HAP-1 (cell line): ENCODE measurements around the gene ROPN1.
"Not testable (repeated sequence)": the region's sequence is repeated elsewhere in the genome, so short reads cannot be mapped to it uniquely, and the experiment has no call there.

Experiments
- DNase-seq, 2 experiments: peaks; one replicate each; pipeline ENCODE4 v3.0.0-alpha.2; 2016 to 2020; ENCODE audit warnings: low spot score in 2 of 2
- H3K27me3 ChIP-seq: fragments of 250-450 bp; sonication (Bioruptor Pico); 2 replicates; pipeline ENCODE4 v1.5.1; 2020; ENCODE audit warnings: low read depth, mild to moderate bottlenecking, moderate library complexity
- H3K36me3 ChIP-seq: fragments of 250-450 bp; sonication (Bioruptor Pico); replicated peaks from 2 replicates; pipeline ENCODE4 v1.5.1; 2020; ENCODE audit warnings: mild to moderate bottlenecking
- H3K4me1 ChIP-seq: fragments of 250-450 bp; sonication (Bioruptor Pico); 2 replicates; pipeline ENCODE4 v1.5.1; 2020; ENCODE audit warnings: mild to moderate bottlenecking
- H3K4me3 ChIP-seq: fragments of 250-450 bp; sonication (Bioruptor Pico); 2 replicates; pipeline ENCODE4 v1.5.1; 2020; ENCODE audit warnings: mild to moderate bottlenecking, moderate library complexity
- H3K9me3 ChIP-seq: fragments of 250-450 bp; sonication (Bioruptor Pico); 2 replicates; pipeline ENCODE4 v1.5.1; 2020; ENCODE audit warnings: mild to moderate bottlenecking, moderate library complexity
- in situ Hi-C: fragments of 300-500 bp; cut with MboI; formaldehyde crosslinking; loops from 3 replicates; pipeline ENCODE4 v1.14.3; 2020; ENCODE audit warnings: low sequenced_read_pairs, inconsistent platforms, mixed read lengths

ROPN1 gene

DNA sequence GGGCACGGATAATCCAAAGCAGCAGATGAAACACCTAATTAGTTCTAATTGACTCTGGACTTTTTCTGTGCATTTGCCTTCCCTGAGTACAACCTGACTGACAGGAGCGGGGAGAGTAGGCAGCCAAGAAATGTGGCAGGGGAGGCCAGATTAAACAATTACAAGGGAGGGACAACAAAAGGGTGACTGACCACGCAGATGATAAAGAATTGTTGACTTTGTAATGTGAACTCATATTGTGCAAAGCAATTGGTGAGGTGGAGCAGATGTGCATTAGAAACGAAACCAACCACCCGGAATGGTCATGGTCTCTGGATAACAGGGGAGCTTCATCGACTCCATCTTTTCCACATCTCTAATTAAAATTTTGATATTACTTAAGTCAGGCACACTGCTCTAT is 25.6 kb upstream of the ROPN1 start:
- peaks cover 17% of the 10 kb centered on the region for H3K27me3 ChIP-seq
- not testable (repeated sequence) for H3K4me1 ChIP-seq, DNase-seq, H3K9me3 ChIP-seq, H3K36me3 ChIP-seq, H3K4me3 ChIP-seq
- in situ Hi-C loops, result loop anchor here (10.0 to 25.0 kb wide), 2 partner anchors 67 to 445 kb away; no protein-coding TSS in a partner anchor

- H3K27me3 ChIP-seq, result peaks cover 17% of the 10 kb centered on the region
- DNase-seq, result peak in 1 of 2 experiments; percentile 47
- not testable (repeated sequence) for H3K9me3 ChIP-seq, H3K36me3 ChIP-seq, H3K4me1 ChIP-seq, H3K4me3 ChIP-seq
- in situ Hi-C loops, result loop anchor here (10.0 to 25.0 kb wide), 2 partner anchors 68 to 446 kb away; no protein-coding TSS in a partner anchor
These were observed 24.6 kb upstream of the ROPN1 start for GRCh38 chr3:124016483-124016882.

DNA sequence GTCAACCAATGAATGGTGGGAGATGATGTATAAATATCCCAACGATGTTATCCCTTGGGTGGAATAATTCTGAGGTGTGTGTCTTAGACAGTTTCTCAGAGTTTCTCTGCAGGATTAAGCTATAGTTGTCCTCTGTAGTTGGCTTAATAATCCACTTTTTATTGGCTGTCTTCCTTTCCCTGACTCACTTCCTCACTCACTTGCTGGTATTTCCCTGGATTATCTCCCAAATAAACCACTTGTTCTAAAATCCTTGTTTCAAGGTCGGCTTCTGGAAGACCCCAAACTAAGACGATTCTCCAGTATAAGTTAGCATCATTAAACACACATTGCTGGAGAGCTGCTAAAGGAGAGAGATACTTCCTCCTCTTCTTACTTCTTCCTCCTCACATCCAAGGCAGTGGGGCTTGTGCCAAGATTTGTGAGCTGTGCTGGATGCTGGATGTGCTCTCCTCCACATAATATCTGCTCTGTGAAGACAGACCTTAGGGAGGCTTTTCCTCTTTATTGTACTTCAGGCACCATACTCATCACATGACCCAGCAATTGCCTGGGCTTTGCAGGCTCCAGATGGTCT is 22.5 kb upstream of the ROPN1 start:
- no peaks in the 10 kb centered on the region for H3K36me3 ChIP-seq
- no peak for DNase-seq
- H3K4me3 ChIP-seq, result no peak overlapping the region
- H3K9me3 ChIP-seq, result no peaks in the 10 kb centered on the region
- in situ Hi-C loops, result loop anchor here (10.0 to 25.0 kb wide), 2 partner anchors 70 to 448 kb away; no protein-coding TSS in a partner anchor
- no peaks in the 10 kb centered on the region; the same call in 1 of the 2 replicates for H3K4me1 ChIP-seq
- peaks cover 20% of the 10 kb centered on the region for H3K27me3 ChIP-seq

- H3K9me3 ChIP-seq, DNase-seq, H3K4me3 ChIP-seq, H3K27me3 ChIP-seq, H3K36me3 ChIP-seq, H3K4me1 ChIP-seq: not testable (repeated sequence)
- in situ Hi-C loops, result loop anchor here (25.0 kb wide), 1 partner anchor 454 kb away; no protein-coding TSS in a partner anchor
These were observed 16.4 kb upstream of the ROPN1 start for GRCh38 chr3:124008321-124008720.

- in situ Hi-C loops, result loop anchor here (25.0 kb wide), 1 partner anchor 455 kb away; no protein-coding TSS in a partner anchor
- no peak for DNase-seq
- H3K36me3 ChIP-seq, result no peaks in the 10 kb centered on the region
These were observed 15.3 kb upstream of the ROPN1 start for GRCh38 chr3:124007186-124007585.

GRCh38 chr3:124002405-124003079 is 10.6 kb upstream of the ROPN1 start:
- in situ Hi-C loops, result loop anchor here (25.0 kb wide), 1 partner anchor 460 kb away; no protein-coding TSS in a partner anchor
- not testable (repeated sequence) for H3K4me1 ChIP-seq, H3K27me3 ChIP-seq, H3K9me3 ChIP-seq, H3K4me3 ChIP-seq, DNase-seq, H3K36me3 ChIP-seq

More at GRCh38 chr3:124007186-124007585, 15.3 kb upstream of the ROPN1 start:
- Histone ChIP-seq H3K27me3 (peaks cover 8% of the 10 kb centered on the region), H3K9me3 (no peaks in the 10 kb centered on the region), H3K4me3 (no peak overlapping the region), H3K4me1 (no peaks in the 10 kb centered on the region; the same call in 1 of the 2 replicates)

DNA sequence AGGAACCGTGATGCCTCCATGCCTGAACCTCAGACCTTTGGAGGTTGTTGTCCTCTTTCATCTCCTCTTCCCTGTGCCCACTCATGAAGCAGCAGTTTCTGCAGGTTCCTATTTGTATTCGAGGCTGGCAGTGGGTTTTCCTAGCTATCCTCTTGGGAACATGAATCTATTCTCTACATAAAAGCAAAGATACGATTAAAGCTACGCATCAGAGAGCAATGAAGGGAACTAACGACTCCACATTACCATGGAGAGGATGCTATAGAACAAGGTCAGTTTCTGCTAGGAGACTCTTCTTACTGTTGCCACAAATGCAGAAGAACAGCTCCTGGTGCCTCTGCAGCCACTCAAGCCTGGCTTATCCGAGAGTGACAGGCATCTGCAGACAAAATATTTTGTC is 9.4 kb upstream of the ROPN1 start:
- in situ Hi-C loops, result loop anchor here (25.0 kb wide), 1 partner anchor 461 kb away; no protein-coding TSS in a partner anchor
- not testable (repeated sequence) for DNase-seq, H3K4me1 ChIP-seq, H3K4me3 ChIP-seq, H3K27me3 ChIP-seq, H3K9me3 ChIP-seq, H3K36me3 ChIP-seq

- in situ Hi-C loops, result no loop called here
- DNase-seq, result no peak
- Histone ChIP-seq H3K4me3 (no peak overlapping the region), H3K4me1 (no peaks in the 10 kb centered on the region), H3K9me3 (no peaks in the 10 kb centered on the region), H3K36me3 (no peaks in the 10 kb centered on the region), H3K27me3 (peaks cover 16% of the 10 kb centered on the region)
These were observed 5.6 kb upstream of the ROPN1 start for GRCh38 chr3:123997543-123997942.

DNA sequence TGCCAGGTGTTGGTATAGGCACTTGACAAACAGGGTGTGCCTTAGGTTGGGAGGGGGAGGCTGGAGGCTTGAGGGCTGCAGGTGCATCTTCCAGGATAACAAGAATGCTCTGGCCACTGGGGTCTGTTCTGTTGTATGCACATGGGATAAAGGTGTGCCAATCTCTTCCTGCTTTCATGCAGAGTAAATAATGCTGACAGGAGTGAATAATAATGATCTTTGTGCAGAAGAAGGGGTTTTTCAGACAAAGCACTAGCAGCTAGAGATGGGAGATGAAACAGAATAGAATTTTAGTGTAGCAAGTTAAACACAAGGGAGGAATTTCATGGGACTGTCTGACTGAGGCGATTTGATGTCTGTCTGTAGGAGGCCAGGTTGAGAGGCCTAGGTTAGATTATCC is 1.9 kb upstream of the ROPN1 start:
- no peaks in the 10 kb centered on the region for H3K4me1 ChIP-seq
- no peak for DNase-seq
- H3K4me3 ChIP-seq, result no peak overlapping the region
- no peaks in the 10 kb centered on the region for H3K9me3 ChIP-seq
- H3K36me3 ChIP-seq, result no peaks in the 10 kb centered on the region
- H3K27me3 ChIP-seq, result peaks cover 16% of the 10 kb centered on the region
- in situ Hi-C loops, result no loop called here

DNA sequence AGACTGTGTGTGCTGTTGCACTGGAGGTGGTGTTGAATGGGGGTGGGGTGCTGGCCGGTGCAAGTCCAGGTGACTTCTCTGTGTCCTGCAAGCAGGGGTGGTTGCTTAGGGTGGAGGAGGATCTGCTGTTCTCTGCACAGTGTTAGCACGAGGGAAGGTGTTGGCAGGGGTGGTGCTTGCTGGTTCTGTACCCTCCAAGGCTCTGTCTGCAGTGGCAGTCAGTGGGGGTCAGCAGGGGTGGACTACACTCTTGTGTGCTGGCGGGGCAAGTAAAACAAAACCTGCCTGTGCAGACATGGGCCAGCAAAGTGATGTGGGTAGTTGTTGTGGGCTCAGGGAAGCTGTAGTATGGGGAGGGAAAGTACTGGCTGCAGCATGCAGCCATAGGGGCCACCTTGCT is 5.5 kb downstream of the ROPN1 start:
- DNase-seq, result no peak
- in situ Hi-C loops, result no loop called here
- Histone ChIP-seq H3K4me3 (no peak overlapping the region), H3K36me3 (no peaks in the 10 kb centered on the region), H3K4me1 (no peaks in the 10 kb centered on the region), H3K9me3 (no peaks in the 10 kb centered on the region), H3K27me3 (peaks cover 52% of the 10 kb centered on the region)

DNA sequence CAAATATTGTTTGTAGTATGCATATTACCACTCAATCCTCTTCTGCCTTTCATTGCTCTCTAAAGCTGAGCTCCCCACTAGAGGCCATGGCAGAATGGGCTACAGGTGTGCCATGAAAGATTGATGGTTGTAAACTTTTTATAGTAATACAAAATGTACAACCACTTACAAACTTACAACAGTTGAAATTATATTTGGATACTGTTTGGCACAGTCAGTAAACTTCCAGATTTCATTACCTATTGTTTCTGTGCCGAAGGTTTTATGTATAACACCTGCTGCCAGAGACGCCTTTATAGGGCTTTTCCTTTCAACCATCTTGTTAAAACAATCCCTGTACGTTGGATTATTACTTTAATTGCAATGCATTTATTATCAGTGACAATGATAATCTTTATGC is 7.0 kb downstream of the ROPN1 start:
- in situ Hi-C loops, result no loop called here
- no peaks in the 10 kb centered on the region; the same call in 1 of the 2 replicates for H3K4me1 ChIP-seq
- DNase-seq, result no peak
- H3K27me3 ChIP-seq, result peaks cover 61% of the 10 kb centered on the region
- no peak overlapping the region for H3K4me3 ChIP-seq
- H3K36me3 ChIP-seq, result no peaks in the 10 kb centered on the region
- H3K9me3 ChIP-seq, result no peaks in the 10 kb centered on the region

DNA sequence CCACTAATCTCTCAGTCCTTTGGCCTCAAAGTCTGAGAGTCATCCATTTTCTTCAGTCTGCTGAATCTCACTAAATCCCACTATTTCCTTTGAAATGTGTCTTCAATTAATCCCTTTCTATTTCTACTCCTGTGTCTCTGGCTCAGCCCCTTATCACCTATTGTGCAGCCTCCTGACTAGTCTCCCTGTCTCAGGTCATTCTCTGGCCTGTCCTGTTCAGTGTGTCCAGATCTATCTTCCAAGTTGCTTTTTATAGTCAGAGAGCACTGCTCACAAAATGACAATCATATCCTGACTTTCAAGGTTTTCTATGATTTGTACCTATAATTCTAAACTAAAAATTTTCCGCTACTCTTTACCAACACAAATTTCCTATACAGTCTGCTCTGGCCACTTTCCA is 7.6 kb downstream of the ROPN1 start:
- in situ Hi-C loops, result no loop called here
- no peak for DNase-seq
- H3K27me3 ChIP-seq, result peaks cover 58% of the 10 kb centered on the region

GRCh38 chr3:123981317-123981716 is 10.6 kb downstream of the ROPN1 start:
- H3K27me3 ChIP-seq, result peaks cover 48% of the 10 kb centered on the region
- H3K4me3 ChIP-seq, H3K36me3 ChIP-seq, H3K4me1 ChIP-seq, H3K9me3 ChIP-seq, in situ Hi-C loops, DNase-seq: not testable (repeated sequence)

More for the DNA sequence above, 7.6 kb downstream of the ROPN1 start:
- no peak overlapping the region for H3K4me3 ChIP-seq
- H3K36me3 ChIP-seq, result no peaks in the 10 kb centered on the region
- no peaks in the 10 kb centered on the region; the same call in 1 of the 2 replicates for H3K4me1 ChIP-seq
- H3K9me3 ChIP-seq, result no peaks in the 10 kb centered on the region

GRCh38 chr3:123980539-123980938 is 11.4 kb downstream of the ROPN1 start:
- Histone ChIP-seq H3K4me3 (no peak overlapping the region), H3K9me3 (no peaks in the 10 kb centered on the region), H3K4me1 (no peaks in the 10 kb centered on the region; the same call in 1 of the 2 replicates), H3K36me3 (no peaks in the 10 kb centered on the region), H3K27me3 (peaks cover 48% of the 10 kb centered on the region)
- DNase-seq, result no peak
- in situ Hi-C loops, result no loop called here
